Breast epithelium (tissue), 4 donors: Measurements from ENCODE around the gene CCDC102A. TPM values are rescaled to one million over a fixed set of nuclear protein-coding genes. Genes with fewer than 3 reads are reported as not detected.
A peak's percentile ranks its signal among the peaks of the same experiment; 100 is the strongest.
"Not testable (repeated sequence)": the region's sequence is repeated elsewhere in the genome, so short reads cannot be mapped to it uniquely, and the experiment has no call there.

Experiments
- DNase-seq, 2 donors: peaks; one replicate each; pipeline ENCODE4 v3.0.0-alpha.2; 2019; ENCODE audit warnings: low spot score in 2 of 2
- H3K27ac ChIP-seq, 2 donors: fragments of 200-600 bp; sonication (generic) in 1 of 2; one replicate each; pipeline ENCODE4 v1.5.1; 2016 to 2019; ENCODE audit warnings: mild to moderate bottlenecking in 1 of 2
- H3K27me3 ChIP-seq, 2 donors: fragments of 200-600 bp; sonication (generic) in 1 of 2; one replicate each; pipeline versions ENCODE4 v1.5.1 to v1.6.0; 2017 to 2019; ENCODE audit warnings: control low read depth in 1 of 2, mild to moderate bottlenecking in 1 of 2
- H3K36me3 ChIP-seq: fragments of 200-600 bp; one replicate; pipeline ENCODE4 v1.5.1; 2019
- H3K4me1 ChIP-seq, 2 donors: fragments of 200-600 bp; sonication (generic); one replicate each; pipeline ENCODE4 v1.5.1; 2016 to 2019; ENCODE audit warnings: control low read depth in 1 of 2
- H3K4me3 ChIP-seq, 3 donors: fragments of 200-600 bp; sonication (generic); 1 replicate in 2 of 3; 2 replicates in 1 of 3; pipeline ENCODE4 v1.5.1; 2016 to 2019; ENCODE audit warnings: mild to moderate bottlenecking in 3 of 3, moderate library complexity in 2 of 3
- H3K9me3 ChIP-seq, 2 donors: fragments of 200-600 bp; sonication (generic) in 1 of 2; one replicate each; pipeline ENCODE4 v1.5.1; 2016 to 2019; ENCODE audit warnings: control low read depth in 1 of 2
- CTCF ChIP-seq, 3 donors: fragments of 450-650 bp; IDR thresholded peaks; one replicate each; pipeline ENCODE4 v1.5.1; 2016 to 2017; ENCODE audit warnings: antibody characterized with exemption in 3 of 3, mild to moderate bottlenecking in 3 of 3, moderate library complexity in 3 of 3
- POLR2A ChIP-seq: fragments of 450-650 bp; IDR thresholded peaks from one replicate; pipeline ENCODE4 v1.6.1; 2016; ENCODE audit warnings: antibody characterized with exemption, mild to moderate bottlenecking, moderate library complexity
- POLR2AphosphoS5 ChIP-seq, 3 donors: sonication (generic); formaldehyde crosslinking; IDR thresholded peaks; one replicate each; pipeline ENCODE4 v1.6.1; 2017; ENCODE audit warnings: antibody characterized with exemption in 3 of 3
- intact Hi-C: fragments of 100-400 bp; cut with DNase I; formaldehyde crosslinking; loops from one replicate; pipeline ENCODE4 v1.15.1; 2023; ENCODE audit warnings: low total_unique reads
- total RNA-seq, 3 donors: library from RNA; depleted of rRNA; stranded (reverse); fragments of >200 nt; gene quantifications; one replicate each; pipeline ENCODE4 v1.1.0, GENCODE V29; 2016

CCDC102A gene
- total RNA-seq, 3 donors from 2014 or later = 6.7 to 15.1 (median 12.1) TPM

GRCh38 chr16:57572978-57573728 is 36.8 kb upstream of the CCDC102A start:
- H3K27me3 ChIP-seq = no peaks in the 10 kb centered on the region
- H3K4me3 ChIP-seq = no peak overlapping the region
- no peak for DNase-seq
- H3K9me3 ChIP-seq = no peaks in the 10 kb centered on the region
- no peak for TF ChIP-seq POLR2AphosphoS5 (IDR thresholded peaks at IDR 0.05)
- H3K36me3 ChIP-seq = no peaks in the 10 kb centered on the region
- no peak overlapping the region for H3K27ac ChIP-seq
- intact Hi-C loops = no loop called here
- no peaks in the 10 kb centered on the region for H3K4me1 ChIP-seq

GRCh38 chr16:57571098-57571497 is 34.7 kb upstream of the CCDC102A start:
- Histone ChIP-seq H3K27ac (no peak overlapping the region), H3K36me3 (no peaks in the 10 kb centered on the region), H3K9me3 (no peaks in the 10 kb centered on the region), H3K4me1 (no peaks in the 10 kb centered on the region), H3K4me3 (no peak overlapping the region), H3K27me3 (no peaks in the 10 kb centered on the region)
- TF ChIP-seq POLR2AphosphoS5 (IDR thresholded peaks at IDR 0.05) (no peak), POLR2A (no peak), CTCF (IDR thresholded peaks at IDR 0.05) (no peak)
- intact Hi-C loops = no loop called here
- DNase-seq = no peak

GRCh38 chr16:57570301-57571070 is 34.1 kb upstream of the CCDC102A start:
- H3K4me1 ChIP-seq = no peaks in the 10 kb centered on the region
- DNase-seq = peak in 1 of 2 donors; percentile 2

GRCh38 chr16:57569306-57569946 is 33.1 kb upstream of the CCDC102A start:
- Histone ChIP-seq H3K4me1 (no peaks in the 10 kb centered on the region), H3K4me3 (no peak overlapping the region), H3K9me3 (no peaks in the 10 kb centered on the region), H3K36me3 (no peaks in the 10 kb centered on the region), H3K27me3 (no peaks in the 10 kb centered on the region), H3K27ac (no peak overlapping the region)
- TF ChIP-seq POLR2AphosphoS5 (IDR thresholded peaks at IDR 0.05) (no peak), POLR2A (no peak), CTCF (IDR thresholded peaks at IDR 0.05) (no peak)
- DNase-seq = no peak
- intact Hi-C loops = no loop called here

More at GRCh38 chr16:57570301-57571070, 34.1 kb upstream of the CCDC102A start:
- intact Hi-C loops = no loop called here
- Histone ChIP-seq H3K4me3 (no peak overlapping the region), H3K27me3 (no peaks in the 10 kb centered on the region), H3K27ac (no peak overlapping the region), H3K36me3 (no peaks in the 10 kb centered on the region), H3K9me3 (no peaks in the 10 kb centered on the region)
- TF ChIP-seq CTCF (IDR thresholded peaks at IDR 0.05) (no peak), POLR2A (no peak), POLR2AphosphoS5 (IDR thresholded peaks at IDR 0.05) (no peak)

- H3K36me3 ChIP-seq, H3K4me3 ChIP-seq, H3K4me1 ChIP-seq, H3K27me3 ChIP-seq, DNase-seq, H3K27ac ChIP-seq, H3K9me3 ChIP-seq, intact Hi-C loops: not testable (repeated sequence)
Observed at GRCh38 chr16:57568772-57569171, 32.4 kb upstream of the CCDC102A start.
